Testis (tissue), 3 donors: ENCODE data around the gene GAK. TPM values are rescaled to one million over a fixed set of nuclear protein-coding genes. Genes with fewer than 3 reads are reported as not detected.

ENCODE experiments used
- DNase-seq: peaks from one replicate; pipeline ENCODE4 v3.0.0-alpha.2; 2019
- H3K27ac ChIP-seq, 2 donors: fragments of 200-600 bp; sonication (generic); one replicate each; pipeline ENCODE4 v1.5.1; 2019
- H3K27me3 ChIP-seq: fragments of 200-600 bp; sonication (generic); one replicate; pipeline ENCODE4 v1.5.1; 2019
- H3K36me3 ChIP-seq: fragments of 200-600 bp; sonication (generic); one replicate; pipeline ENCODE4 v1.5.1; 2017; ENCODE audit warnings: low read depth; ENCODE audit errors: missing control alignments
- H3K4me1 ChIP-seq: fragments of 200-600 bp; sonication (generic); one replicate; pipeline ENCODE4 v1.5.1; 2019
- H3K4me3 ChIP-seq, 2 donors: fragments of 200-600 bp; sonication (generic); one replicate each; pipeline ENCODE4 v1.5.1; 2017 to 2019
- H3K9me3 ChIP-seq: fragments of 200-600 bp; sonication (generic); one replicate; pipeline ENCODE4 v1.5.1; 2017
- CTCF ChIP-seq, 3 experiments: fragments of 450-650 bp in 2 of 3; fragments of 200-600 bp in 1 of 3; sonication (generic) in 1 of 3; IDR thresholded peaks; one replicate each; pipeline ENCODE4 v1.5.1; 2016 to 2019; ENCODE audit warnings: antibody characterized with exemption in 3 of 3, mild to moderate bottlenecking in 2 of 3, moderate library complexity in 1 of 3
- POLR2A ChIP-seq: fragments of 450-650 bp; IDR thresholded peaks from one replicate; pipeline ENCODE4 v1.6.1; 2017; ENCODE audit warnings: antibody characterized with exemption, mild to moderate bottlenecking, moderate library complexity
- WGBS, 2 donors: methylation state at CpG; one replicate each; pipeline ENCODE4 v1.1.5; 2018; 5-methylcytosine and 5-hydroxymethylcytosine counted together
- intact Hi-C: fragments of 100-400 bp; cut with DNase I; formaldehyde crosslinking; loops from one replicate; pipeline ENCODE4 v1.15.1; 2023; ENCODE audit warnings: low total_unique reads
- polyA plus RNA-seq: library from polyadenylated mRNA; stranded (reverse); fragments of 350-450 nt; fragmentation: Illumina TruSeq; extraction: RNeasy Lipid Tissue Mini Kit (QIAGEN cat#74804); gene quantifications from one replicate; pipeline ENCODE4 v1.2.3, GENCODE V29; 2014; ENCODE audit warnings: low read depth, low replicate concordance; ENCODE audit not compliant: insufficient read depth
- total RNA-seq, 2 donors: library from RNA; depleted of rRNA; stranded (reverse); fragments of >200 nt; gene quantifications; one replicate each; pipeline ENCODE4 v1.2.3, GENCODE V29; 2016

GAK gene
- total and polyA plus RNA-seq, 3 donors from 2014 or later = 130 to 229 (median 226) TPM

- 89 to 91% methylated on average over 3 to 16 of the region's 16 CpGs for WGBS, 2 donors
- no peak for TF ChIP-seq POLR2A
- no peak for TF ChIP-seq CTCF (IDR thresholded peaks at IDR 0.05)
Measured at GRCh38 chr4:889516-889915, 42.6 kb downstream of the GAK start.

GRCh38 chr4:888029-888428 lies 44.1 kb downstream of the GAK start:
- H3K36me3 ChIP-seq = no peaks in the 10 kb centered on the region
- H3K4me3 ChIP-seq = no peak overlapping the region
- TF ChIP-seq POLR2A (no peak), CTCF (IDR thresholded peaks at IDR 0.05) (no peak)
- no peaks in the 10 kb centered on the region for H3K27me3 ChIP-seq
- no peak for DNase-seq
- WGBS, 2 donors = 86 to 92% methylated on average over 17 to 20 of the region's 23 CpGs
- no peaks in the 10 kb centered on the region for H3K4me1 ChIP-seq
- intact Hi-C loops = no loop called here
- no peaks in the 10 kb centered on the region for H3K9me3 ChIP-seq
- H3K27ac ChIP-seq = no peak overlapping the region

More at GRCh38 chr4:889516-889915, 42.6 kb downstream of the GAK start:
- Histone ChIP-seq H3K4me1 (no peaks in the 10 kb centered on the region), H3K9me3 (no peaks in the 10 kb centered on the region), H3K4me3 (no peak overlapping the region), H3K27me3 (no peaks in the 10 kb centered on the region), H3K27ac (no peak overlapping the region), H3K36me3 (no peaks in the 10 kb centered on the region)
- intact Hi-C loops = no loop called here
- no peak for DNase-seq

DNA sequence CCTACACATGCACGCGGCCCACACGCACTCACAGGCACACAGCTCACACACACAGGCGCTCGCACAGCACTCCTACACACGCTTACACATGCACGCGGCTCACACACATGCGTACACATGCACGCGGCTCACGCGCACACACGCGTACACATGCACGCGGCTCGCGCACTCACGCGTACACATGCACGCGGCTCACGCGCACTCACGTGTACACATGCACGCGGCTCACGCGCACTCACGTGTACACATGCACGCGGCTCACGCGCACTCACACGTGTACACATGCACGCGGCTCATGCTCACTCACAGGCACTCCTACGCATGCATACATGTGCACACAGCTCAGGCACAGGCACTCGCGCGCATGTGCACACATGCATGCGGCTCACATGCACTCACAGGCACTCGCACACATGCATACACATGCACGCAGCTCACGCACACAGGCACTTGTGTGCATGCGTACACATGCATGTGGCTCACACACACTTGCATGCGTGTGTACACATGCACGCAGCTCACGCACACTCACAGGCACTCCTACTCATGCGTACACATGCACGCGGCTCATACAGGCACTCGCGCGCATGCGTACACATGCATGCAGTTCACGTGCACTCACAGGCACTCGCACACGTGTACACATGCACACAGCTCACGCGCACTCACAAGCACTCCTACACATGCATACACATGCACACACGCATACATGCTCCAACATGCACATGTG lies 44.9 kb downstream of the GAK start:
- DNase-seq = no peak
- Histone ChIP-seq H3K4me1 (no peaks in the 10 kb centered on the region), H3K4me3 (no peak overlapping the region), H3K27me3 (no peaks in the 10 kb centered on the region), H3K27ac (no peak overlapping the region), H3K36me3 (no peaks in the 10 kb centered on the region), H3K9me3 (no peaks in the 10 kb centered on the region)
- no peak for TF ChIP-seq POLR2A
- no peak for TF ChIP-seq CTCF (IDR thresholded peaks at IDR 0.05)
- 91 to 92% methylated on average over 59 to 63 of the region's 63 CpGs for WGBS, 2 donors
- intact Hi-C loops = no loop called here

DNA sequence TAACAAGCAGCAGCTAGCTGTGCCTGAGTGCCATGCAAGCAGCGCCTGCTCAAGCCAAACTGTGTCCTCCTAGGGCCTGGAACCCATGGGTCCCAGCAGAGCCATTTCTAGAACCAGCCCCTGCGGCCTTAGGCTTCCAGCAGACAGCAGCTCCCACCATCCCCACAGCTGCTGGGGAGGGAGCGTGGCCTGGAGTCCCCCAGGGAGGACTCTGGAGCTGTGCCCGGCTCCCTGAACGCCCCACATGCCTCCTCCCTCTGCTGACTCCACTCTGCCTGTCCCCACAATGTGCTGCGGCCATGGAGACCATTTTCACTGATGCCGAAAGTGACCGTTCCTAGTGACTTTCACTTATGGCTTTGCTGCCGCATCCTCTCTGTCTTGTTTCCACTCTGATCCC lies 45.9 kb downstream of the GAK start:
- intact Hi-C loops = no loop called here
- H3K4me1 ChIP-seq = no peaks in the 10 kb centered on the region

More for the DNA sequence above, 45.9 kb downstream of the GAK start:
- Histone ChIP-seq H3K36me3 (no peaks in the 10 kb centered on the region), H3K27me3 (no peaks in the 10 kb centered on the region), H3K9me3 (no peaks in the 10 kb centered on the region), H3K4me3 (no peak overlapping the region), H3K27ac (no peak overlapping the region)
- WGBS, 2 donors = 76% methylated on average over 4 to 9 of the region's 9 CpGs
- TF ChIP-seq POLR2A (no peak), CTCF (IDR thresholded peaks at IDR 0.05) (no peak)
- DNase-seq = no peak
